Kidney (tissue), 22 donors: ENCODE measurements around the gene ABT1. TPM values are rescaled to one million over a fixed set of nuclear protein-coding genes. Genes with fewer than 3 reads are reported as not detected.
"Not testable (repeated sequence)": the region's sequence is repeated elsewhere in the genome, so short reads cannot be mapped to it uniquely, and the experiment has no call there.

Experiments used
- DNase-seq, 5 donors: peaks; one replicate each; pipeline ENCODE4 v3.0.0-alpha.2; 2013 to 2020
- FAIRE-seq: peaks from 2 replicates; lab custom pipeline; 2012; peaks lifted over from hg19 to GRCh38; lab: Jason Lieb, UNC
- H3K27ac ChIP-seq, 2 donors: one replicate each; pipeline ENCODE4 v1.7.0; 2013; ENCODE audit warnings: low read depth in 2 of 2, low read length in 2 of 2, inconsistent platforms in 1 of 2
- H3K27me3 ChIP-seq: one replicate; pipeline ENCODE4 v1.7.1; 2013; ENCODE audit warnings: low read length, inconsistent platforms; ENCODE audit not compliant: control insufficient read depth, insufficient read depth
- H3K36me3 ChIP-seq, 3 donors: one replicate each; pipeline versions ENCODE4 v1.7.0 to v1.7.1; 2013; ENCODE audit warnings: low read length in 3 of 3, control low read depth in 1 of 3, inconsistent platforms in 1 of 3; ENCODE audit not compliant: insufficient read depth in 3 of 3, control insufficient read depth in 2 of 3
- H3K4me1 ChIP-seq, 3 donors: one replicate each; pipeline versions ENCODE4 v1.7.0 to v1.7.1; 2013; ENCODE audit warnings: low read length in 3 of 3, inconsistent platforms in 1 of 3, low read depth in 1 of 3; ENCODE audit not compliant: control insufficient read depth in 2 of 3, insufficient read depth in 2 of 3
- H3K4me3 ChIP-seq, 3 donors: one replicate each; pipeline versions ENCODE4 v1.7.0 to v1.8.1; 2013; ENCODE audit warnings: low read length in 3 of 3, control low read depth in 1 of 3, inconsistent platforms in 1 of 3
- H3K9ac ChIP-seq, 3 donors: one replicate each; pipeline versions ENCODE4 v1.7.0 to v1.7.1; 2013; ENCODE audit warnings: low read length in 3 of 3, control low read depth in 1 of 3, inconsistent platforms in 1 of 3
- H3K9me3 ChIP-seq, 3 donors: one replicate each; pipeline versions ENCODE4 v1.7.0 to v1.7.1; 2013; ENCODE audit warnings: low read length in 3 of 3, control low read depth in 1 of 3, inconsistent platforms in 1 of 3; ENCODE audit not compliant: control insufficient read depth in 2 of 3, insufficient read depth in 1 of 3
- intact Hi-C: fragments of 100-400 bp; cut with DNase I; formaldehyde crosslinking; loops from one replicate; pipeline ENCODE4 v1.11.1; 2022
- long read RNA-seq, 10 donors: library from polyadenylated mRNA in 1 of 10; unstranded in 1 of 10; transcript quantifications; one replicate each; pipeline ENCODE4 v2.0.0 and lab custom pipeline, GENCODE V29; 2021 to 2026
- polyA plus RNA-seq: library from polyadenylated mRNA; stranded (reverse); fragments of 350-450 nt; fragmentation: Illumina TruSeq; extraction: RNeasy Lipid Tissue Mini Kit (QIAGEN cat#74804); gene quantifications from one replicate; pipeline ENCODE4 v1.2.3, GENCODE V29; 2014; ENCODE audit warnings: low read depth, low replicate concordance; ENCODE audit not compliant: insufficient read depth
- total RNA-seq: library from RNA; stranded (reverse); fragmentation: NEBNext Ultra II Directional; extraction: Animal tissue kit (Norgen Biotek cat#: 25700); gene quantifications from one replicate; pipeline ENCODE4 v1.2.1, GENCODE V29; 2021
- TF ChIP-seq, protein P1 (sequence below): IDR thresholded peaks from 3 replicates; pipeline ENCODE4 v1.5.1; 2012; ENCODE audit warnings: mild to moderate bottlenecking, moderate library complexity, borderline replicate concordance; ENCODE audit not compliant: insufficient read depth; ENCODE audit errors: extremely low read depth
- donor health status: control.
- donor health status: control.
- donor health status: control.
- donor health status: control.
- donor health status: control.
- donor health status: DM: yes; HTN: yes; CAD: no.
- donor health status: Normal renal cell carcinoma (clear cell type).

Gene ABT1
- total RNA-seq (14.0 TPM), polyA plus RNA-seq (11.3 TPM)
- long read RNA-seq, donor 1, transcript ABT1-201 (3 exons, 2,949 nt) = major isoform, 12 of 12 reads
- long read RNA-seq, donor 1, partial matches to known transcripts = 0 of 12 reads
- long read RNA-seq, donor 1, other reads (novel, unspliced or antisense) = 0 of 12 reads
- long read RNA-seq, donor 2, transcript ABT1-201 (3 exons, 2,949 nt) = major isoform, 17 of 23 reads
- long read RNA-seq, donor 2, partial matches to known transcripts = 6 of 23 reads
- long read RNA-seq, donor 2, other reads (novel, unspliced or antisense) = 0 of 23 reads
- long read RNA-seq, donor 3, transcript ABT1-201 (3 exons, 2,949 nt) = major isoform, 24 of 24 reads
- long read RNA-seq, donor 3, partial matches to known transcripts = 0 of 24 reads
- long read RNA-seq, donor 3, other reads (novel, unspliced or antisense) = 0 of 24 reads
- long read RNA-seq, donor 4, transcript ABT1-201 (3 exons, 2,949 nt) = major isoform, 18 of 18 reads
- long read RNA-seq, donor 4, partial matches to known transcripts = 0 of 18 reads
- long read RNA-seq, donor 4, other reads (novel, unspliced or antisense) = 0 of 18 reads
- long read RNA-seq, donor 5, partial matches to known transcripts = 0 of 1 reads
- long read RNA-seq, donor 5, other reads (novel, unspliced or antisense) = 0 of 1 reads
- long read RNA-seq, donor 6, transcript ABT1-201 (3 exons, 2,949 nt) = major isoform, 22 of 22 reads
- long read RNA-seq, donor 6, partial matches to known transcripts = 0 of 22 reads
- long read RNA-seq, donor 6, other reads (novel, unspliced or antisense) = 0 of 22 reads
- long read RNA-seq, donor 7, transcript ABT1-201 (3 exons, 2,949 nt) = major isoform, 26 of 30 reads
- long read RNA-seq, donor 7, partial matches to known transcripts = 0 of 30 reads
- long read RNA-seq, donor 7, other reads (novel, unspliced or antisense) = 4 of 30 reads
- long read RNA-seq, donor 8, transcript ABT1-201 (3 exons, 2,949 nt) = major isoform, 15 of 15 reads
- long read RNA-seq, donor 8, partial matches to known transcripts = 0 of 15 reads
- long read RNA-seq, donor 8, other reads (novel, unspliced or antisense) = 0 of 15 reads
- long read RNA-seq, donor 9, transcript ABT1-201 (3 exons, 2,949 nt) = major isoform, 13 of 13 reads
- long read RNA-seq, donor 9, partial matches to known transcripts = 0 of 13 reads
- long read RNA-seq, donor 9, other reads (novel, unspliced or antisense) = 0 of 13 reads
- long read RNA-seq, donor 10, transcript ABT1-201 (3 exons, 2,949 nt) = major isoform, 12 of 12 reads
- long read RNA-seq, donor 10, partial matches to known transcripts = 0 of 12 reads
- long read RNA-seq, donor 10, other reads (novel, unspliced or antisense) = 0 of 12 reads

GRCh38 chr6:26596579-26597388, at the start of gene ABT1:
ABT1 (plus strand) TSS chr6:26596953; CDS start chr6:26596983, 30 bp downstream.
- peaks cover 32% of the 10 kb centered on the region for H3K27me3 ChIP-seq
- TF ChIP-seq, protein P1, sequence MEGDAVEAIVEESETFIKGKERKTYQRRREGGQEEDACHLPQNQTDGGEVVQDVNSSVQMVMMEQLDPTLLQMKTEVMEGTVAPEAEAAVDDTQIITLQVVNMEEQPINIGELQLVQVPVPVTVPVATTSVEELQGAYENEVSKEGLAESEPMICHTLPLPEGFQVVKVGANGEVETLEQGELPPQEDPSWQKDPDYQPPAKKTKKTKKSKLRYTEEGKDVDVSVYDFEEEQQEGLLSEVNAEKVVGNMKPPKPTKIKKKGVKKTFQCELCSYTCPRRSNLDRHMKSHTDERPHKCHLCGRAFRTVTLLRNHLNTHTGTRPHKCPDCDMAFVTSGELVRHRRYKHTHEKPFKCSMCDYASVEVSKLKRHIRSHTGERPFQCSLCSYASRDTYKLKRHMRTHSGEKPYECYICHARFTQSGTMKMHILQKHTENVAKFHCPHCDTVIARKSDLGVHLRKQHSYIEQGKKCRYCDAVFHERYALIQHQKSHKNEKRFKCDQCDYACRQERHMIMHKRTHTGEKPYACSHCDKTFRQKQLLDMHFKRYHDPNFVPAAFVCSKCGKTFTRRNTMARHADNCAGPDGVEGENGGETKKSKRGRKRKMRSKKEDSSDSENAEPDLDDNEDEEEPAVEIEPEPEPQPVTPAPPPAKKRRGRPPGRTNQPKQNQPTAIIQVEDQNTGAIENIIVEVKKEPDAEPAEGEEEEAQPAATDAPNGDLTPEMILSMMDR = no peak
- DNase-seq (peak; percentile 98 to 99 (median 99)), FAIRE-seq (peak; percentile 85)
- H3K9ac ChIP-seq = peak within 1 kb of the TSS; percentile 93 to 97 (median 94)
- peaks cover 3 to 7% (median 6%) of the 10 kb centered on the region in 3 donors for H3K36me3 ChIP-seq
- peak within 1 kb of the TSS; percentile 81 to 99 (median 89) for H3K4me3 ChIP-seq
- no peaks in the 10 kb centered on the region for H3K9me3 ChIP-seq
- H3K27ac ChIP-seq = peak within 1 kb of the TSS; percentile 82 to 90
- peaks cover 0 to 7% (median 7%) of the 10 kb centered on the region in 3 donors for H3K4me1 ChIP-seq
- intact Hi-C loops = no loop called here

DNA sequence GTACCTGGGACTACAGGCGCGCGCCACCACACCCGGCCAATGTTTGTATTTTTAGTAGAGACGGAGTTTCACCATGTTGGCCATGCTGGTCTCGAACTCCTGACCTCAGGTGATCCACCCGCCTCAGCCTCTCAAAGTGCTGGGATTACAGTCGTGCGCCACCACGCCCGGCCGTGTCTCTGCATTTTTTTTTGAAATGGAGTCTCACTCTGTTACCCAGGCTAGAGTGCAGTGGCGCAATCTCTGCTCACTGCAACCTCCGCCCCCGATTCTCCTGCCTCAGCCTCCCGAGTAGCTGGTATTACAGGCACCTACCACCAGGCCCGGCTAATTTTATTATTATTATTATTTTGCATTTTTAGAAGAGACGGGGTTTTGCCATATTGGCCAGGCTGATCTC, 49.4 kb upstream of the ABT1 start:
- not testable (repeated sequence) for FAIRE-seq, H3K4me3 ChIP-seq, DNase-seq

DNA sequence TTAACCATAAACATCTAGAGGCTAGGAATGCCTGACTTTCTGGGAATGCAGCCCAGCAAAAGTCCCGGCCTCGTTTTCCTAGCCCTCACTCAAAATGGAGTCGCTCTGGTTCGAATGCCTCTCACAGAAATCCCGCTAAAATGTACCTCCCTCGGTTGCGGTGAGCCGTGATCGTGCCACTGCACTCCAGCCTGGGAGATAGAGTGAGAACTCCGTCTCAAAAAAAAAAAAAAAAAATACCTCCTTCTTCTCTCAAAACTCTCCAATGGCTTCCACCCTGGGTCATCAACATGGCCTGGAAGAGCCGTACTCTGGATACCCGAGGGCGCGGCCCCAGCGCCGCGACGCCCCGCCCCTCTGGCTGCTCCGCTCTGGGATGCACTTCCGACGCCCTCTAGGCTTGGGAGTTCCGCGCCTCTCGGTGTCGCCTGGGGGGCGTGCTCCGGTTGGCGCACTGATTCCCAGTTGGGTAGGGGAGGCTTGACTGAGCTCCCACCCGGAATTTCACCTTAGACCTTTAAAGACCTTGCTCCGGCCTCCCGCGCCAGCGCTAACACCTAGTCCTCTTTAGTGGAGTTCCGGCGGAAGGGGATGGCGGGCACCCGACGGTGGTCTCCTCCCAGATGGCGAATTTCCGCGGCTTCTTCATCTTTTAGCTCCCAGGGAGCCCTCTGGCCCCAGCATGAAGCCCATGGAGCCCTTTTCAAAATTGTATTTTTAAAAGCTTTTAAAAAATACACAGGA, 46.3 kb upstream of the ABT1 start:
- FAIRE-seq (no peak), DNase-seq (peak; percentile 75 to 91 (median 86))
- H3K9ac ChIP-seq = peak overlapping the region in 1 of 3 donors; percentile 61
- intact Hi-C loops = no loop called here
- H3K36me3 ChIP-seq = peaks cover 0 to 7% (median 3%) of the 10 kb centered on the region in 3 donors
- peak overlapping the region; percentile 63 to 79 (median 67) for H3K4me3 ChIP-seq
- H3K4me1 ChIP-seq = peaks cover 0 to 2% (median 0%) of the 10 kb centered on the region in 3 donors
- no peaks in the 10 kb centered on the region for H3K27me3 ChIP-seq
- TF ChIP-seq, protein P1 = no peak
- H3K9me3 ChIP-seq = no peaks in the 10 kb centered on the region
- no peak overlapping the region for H3K27ac ChIP-seq

More for the DNA sequence above, 49.4 kb upstream of the ABT1 start:
- H3K9ac ChIP-seq, H3K27ac ChIP-seq, H3K4me1 ChIP-seq, H3K27me3 ChIP-seq, H3K9me3 ChIP-seq, intact Hi-C loops: not testable (repeated sequence)
- H3K36me3 ChIP-seq = peaks cover 0 to 15% (median 7%) of the 10 kb centered on the region in 3 donors
